Mucosa of rectum (tissue), 2 donors: Measurements from ENCODE around the gene SRRD.
A peak's percentile ranks its signal among the peaks of the same experiment; 100 is the strongest.

Experiments used
- H3K27ac ChIP-seq, 2 donors: one replicate each; pipeline ENCODE4 v1.7.0; 2013; ENCODE audit warnings: inconsistent platforms in 2 of 2, low read depth in 2 of 2, low read length in 2 of 2
- H3K27me3 ChIP-seq, 2 donors: one replicate each; pipeline ENCODE4 v1.7.0; 2013; ENCODE audit warnings: low read length in 2 of 2; ENCODE audit not compliant: control insufficient read depth in 2 of 2, insufficient read depth in 2 of 2
- H3K36me3 ChIP-seq, 2 donors: one replicate each; pipeline ENCODE4 v1.7.0; 2013; ENCODE audit warnings: low read length in 2 of 2; ENCODE audit not compliant: control insufficient read depth in 2 of 2, insufficient read depth in 2 of 2
- H3K4me1 ChIP-seq, 2 donors: one replicate each; pipeline ENCODE4 v1.7.0; 2013; ENCODE audit warnings: low read length in 2 of 2, mild to moderate bottlenecking in 1 of 2; ENCODE audit not compliant: control insufficient read depth in 2 of 2, insufficient read depth in 2 of 2
- H3K4me3 ChIP-seq, 2 donors: one replicate each; pipeline ENCODE4 v1.7.0; 2013; ENCODE audit warnings: low read length in 2 of 2
- H3K9ac ChIP-seq, 2 donors: one replicate each; pipeline ENCODE4 v1.7.0; 2013; ENCODE audit warnings: low read length in 2 of 2, low read depth in 1 of 2, mild to moderate bottlenecking in 1 of 2
- H3K9me3 ChIP-seq, 2 donors: one replicate each; pipeline ENCODE4 v1.7.0; 2013; ENCODE audit warnings: low read length in 2 of 2; ENCODE audit not compliant: control insufficient read depth in 2 of 2
- donor health status: healthy.
- donor health status: Normal muscosa, but diverticular disease.

SRRD gene

GRCh38 chr22:26494506-26494905 lies 10.8 kb downstream of the SRRD start:
- no peaks in the 10 kb centered on the region for H3K4me1 ChIP-seq
- H3K9ac ChIP-seq = no peak overlapping the region
- H3K27me3 ChIP-seq = no peaks in the 10 kb centered on the region
- H3K36me3 ChIP-seq = peaks cover 65 to 81% of the 10 kb centered on the region in 2 donors
- no peaks in the 10 kb centered on the region for H3K9me3 ChIP-seq
- no peak overlapping the region for H3K27ac ChIP-seq
- H3K4me3 ChIP-seq = no peak overlapping the region

DNA sequence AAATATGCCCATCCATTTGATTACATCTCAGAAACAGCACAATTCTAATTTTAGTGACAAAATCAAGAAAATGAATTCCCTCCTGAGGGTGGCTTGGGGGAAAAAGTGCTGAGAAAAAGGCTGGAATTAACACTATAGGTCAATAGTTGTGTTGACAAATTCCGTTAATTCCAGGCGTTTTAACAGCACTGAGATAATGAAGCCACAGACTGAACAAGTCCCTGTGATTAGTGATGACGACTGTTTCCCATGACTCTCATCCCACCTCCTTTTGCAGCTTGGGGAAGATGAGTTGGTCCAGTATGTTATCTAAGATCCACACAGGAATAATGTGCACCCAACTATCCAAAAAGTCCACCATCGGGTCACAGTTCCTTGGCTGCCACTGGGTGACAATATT lies 12.8 kb downstream of the SRRD start:
- Histone ChIP-seq H3K9me3 (no peaks in the 10 kb centered on the region), H3K27ac (no peak overlapping the region), H3K4me1 (no peaks in the 10 kb centered on the region), H3K9ac (no peak overlapping the region), H3K4me3 (no peak overlapping the region), H3K27me3 (no peaks in the 10 kb centered on the region), H3K36me3 (peaks cover 71 to 82% of the 10 kb centered on the region in 2 donors)

DNA sequence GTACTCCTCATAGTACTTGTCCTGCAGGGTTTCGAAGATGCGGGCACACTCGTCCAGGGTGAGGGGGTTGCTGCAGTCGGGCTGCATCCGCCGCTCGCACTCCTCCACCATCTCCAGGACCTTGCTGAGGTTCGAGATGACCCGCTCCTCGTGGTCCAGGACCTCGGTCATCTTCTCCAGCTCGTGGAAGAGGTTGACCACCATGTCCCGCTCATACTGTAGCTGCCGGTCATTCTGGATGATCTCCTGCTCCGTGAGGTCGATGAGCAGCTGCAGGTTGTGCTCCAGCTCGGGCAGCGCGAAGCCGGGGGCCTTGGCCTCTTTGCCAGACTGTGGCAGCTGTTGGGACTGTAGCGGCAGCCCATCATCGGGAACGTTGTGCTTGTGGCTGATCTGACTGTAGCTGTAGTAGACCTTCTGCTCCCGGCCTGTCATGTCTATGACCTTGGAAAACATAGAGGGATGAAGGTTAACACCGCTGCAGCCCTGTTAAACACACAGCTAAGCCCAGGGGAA lies 15.6 kb downstream of the SRRD start:
- Histone ChIP-seq H3K9ac (no peak overlapping the region), H3K27ac (no peak overlapping the region), H3K27me3 (no peaks in the 10 kb centered on the region), H3K9me3 (no peaks in the 10 kb centered on the region), H3K36me3 (peaks cover 76 to 82% of the 10 kb centered on the region in 2 donors), H3K4me1 (peaks cover 0 to 6% of the 10 kb centered on the region in 2 donors), H3K4me3 (no peak overlapping the region)

GRCh38 chr22:26501996-26502395 lies 18.3 kb downstream of the SRRD start:
- H3K27ac ChIP-seq = no peak overlapping the region
- no peaks in the 10 kb centered on the region for H3K27me3 ChIP-seq
- H3K9me3 ChIP-seq = no peaks in the 10 kb centered on the region
- no peak overlapping the region for H3K9ac ChIP-seq
- peaks cover 0 to 6% of the 10 kb centered on the region in 2 donors for H3K4me1 ChIP-seq
- no peak overlapping the region for H3K4me3 ChIP-seq
- H3K36me3 ChIP-seq = peaks cover 74 to 80% of the 10 kb centered on the region in 2 donors

DNA sequence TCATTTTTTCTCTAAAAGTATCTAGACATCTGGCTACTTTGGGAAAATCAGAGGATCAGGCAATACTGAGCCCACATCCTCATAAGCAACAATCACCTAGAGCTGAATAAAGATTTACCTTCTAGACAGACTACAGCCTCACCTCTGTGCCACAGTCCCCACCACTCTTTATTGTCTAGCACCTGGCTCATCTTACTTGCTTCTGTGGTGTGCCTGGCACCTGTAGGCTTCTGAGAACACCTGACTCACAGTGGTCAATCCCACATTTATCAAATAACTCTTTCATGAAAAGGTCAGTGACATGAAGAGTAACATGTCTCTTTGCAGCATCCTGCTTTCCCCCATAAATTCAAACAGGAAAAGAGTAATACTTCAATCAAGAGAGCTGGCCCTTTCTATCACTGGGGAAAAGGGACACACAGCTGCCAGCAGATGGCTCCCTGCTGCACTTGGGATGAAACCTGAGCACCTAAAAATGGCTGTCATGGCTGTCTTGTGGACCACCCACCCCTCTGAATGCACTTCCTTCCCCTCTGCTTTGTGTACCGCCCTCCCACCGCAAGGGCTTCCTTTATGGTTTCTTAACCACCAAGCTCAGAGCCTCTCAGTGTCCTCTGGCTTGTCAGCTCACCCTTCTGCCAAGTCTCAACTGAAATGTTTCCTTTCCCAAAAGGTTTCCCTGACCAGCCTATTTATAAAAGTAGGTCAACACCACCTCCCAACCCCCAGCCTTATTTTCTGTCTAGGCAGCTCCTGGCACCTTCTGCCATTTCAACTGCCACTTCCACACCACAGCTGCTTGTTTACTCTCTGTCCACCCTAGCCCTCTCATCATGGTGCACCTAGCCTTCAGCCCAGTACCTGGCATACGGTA lies 19.2 kb downstream of the SRRD start:
- H3K27me3 ChIP-seq = no peaks in the 10 kb centered on the region
- no peaks in the 10 kb centered on the region for H3K9me3 ChIP-seq
- H3K27ac ChIP-seq = no peak overlapping the region
- no peak overlapping the region for H3K9ac ChIP-seq
- H3K4me3 ChIP-seq = no peak overlapping the region
- peaks cover 0 to 6% of the 10 kb centered on the region in 2 donors for H3K4me1 ChIP-seq
- peaks cover 73 to 79% of the 10 kb centered on the region in 2 donors for H3K36me3 ChIP-seq

- Histone ChIP-seq H3K9ac (no peak overlapping the region), H3K36me3 (peaks cover 75 to 81% of the 10 kb centered on the region in 2 donors), H3K27ac (no peak overlapping the region), H3K9me3 (no peaks in the 10 kb centered on the region), H3K4me1 (peaks cover 0 to 6% of the 10 kb centered on the region in 2 donors), H3K27me3 (no peaks in the 10 kb centered on the region), H3K4me3 (no peak overlapping the region)
These were observed 20.1 kb downstream of the SRRD start for GRCh38 chr22:26503758-26504157.

GRCh38 chr22:26508148-26508547 lies 24.5 kb downstream of the SRRD start:
- H3K36me3 ChIP-seq = peaks cover 50 to 57% of the 10 kb centered on the region in 2 donors
- peaks cover 12 to 18% of the 10 kb centered on the region in 2 donors for H3K4me1 ChIP-seq
- H3K9me3 ChIP-seq = no peaks in the 10 kb centered on the region
- no peaks in the 10 kb centered on the region for H3K27me3 ChIP-seq
- H3K4me3 ChIP-seq = no peak overlapping the region
- H3K27ac ChIP-seq = no peak overlapping the region
- H3K9ac ChIP-seq = no peak overlapping the region

GRCh38 chr22:26512149-26512793 lies 28.6 kb downstream of the SRRD start, which contains the start of gene TFIP11:
Gene TFIP11, minus strand, starts transcription at chr22:26512473. Its CDS starts 2,201 bp downstream, at chr22:26510272.
- H3K4me1 ChIP-seq = peaks cover 15 to 19% of the 10 kb centered on the region in 2 donors
- peak within 1 kb of the TSS; percentile 98 to 100 for H3K4me3 ChIP-seq
- H3K27ac ChIP-seq = peak within 1 kb of the TSS; percentile 75 to 84

GRCh38 chr22:26513838-26514237 lies 30.2 kb downstream of the SRRD start:
- Histone ChIP-seq H3K27ac (no peak overlapping the region), H3K9me3 (no peaks in the 10 kb centered on the region), H3K27me3 (no peaks in the 10 kb centered on the region), H3K36me3 (peaks cover 10 to 15% of the 10 kb centered on the region in 2 donors), H3K4me3 (peak overlapping the region in 1 of 2 donors; percentile 100), H3K4me1 (peaks cover 15 to 19% of the 10 kb centered on the region in 2 donors), H3K9ac (no peak overlapping the region)

More at GRCh38 chr22:26512149-26512793, 28.6 kb downstream of the SRRD start, which contains the start of gene TFIP11:
- Histone ChIP-seq H3K36me3 (peaks cover 20 to 23% of the 10 kb centered on the region in 2 donors), H3K9ac (peak within 1 kb of the TSS; percentile 90 to 98), H3K9me3 (no peaks in the 10 kb centered on the region), H3K27me3 (no peaks in the 10 kb centered on the region)
